Measurements from ENCODE around the gene PZP. TPM values are rescaled to one million over a fixed set of nuclear protein-coding genes. Genes with fewer than 3 reads are reported as not detected.
"Not testable (repeated sequence)": the region's sequence is repeated elsewhere in the genome, so short reads cannot be mapped to it uniquely, and the experiment has no call there.

Gene PZP
- total RNA-seq, 4 donors from 2014 or later = 0.15 TPM; not detected in 3

GRCh38 chr12:9252256-9252655 lies 44.1 kb upstream of the PZP start:
- no peak overlapping the region for H3K27ac ChIP-seq
- no peak for TF ChIP-seq EP300 (IDR thresholded peaks at IDR 0.05)
- TF ChIP-seq POLR2A (IDR thresholded peaks at IDR 0.05) = no peak
- no peak for TF ChIP-seq POLR2AphosphoS5 (IDR thresholded peaks at IDR 0.05)
- TF ChIP-seq CTCF (IDR thresholded peaks at IDR 0.05) = no peak
- DNase-seq (ENCODE audit: low spot score in 2 of 2) = no peak
- no peaks in the 10 kb centered on the region for H3K4me1 ChIP-seq
- H3K36me3 ChIP-seq = no peaks in the 10 kb centered on the region
- H3K4me3 ChIP-seq = no peak overlapping the region
- no peaks in the 10 kb centered on the region for H3K27me3 ChIP-seq
- H3K9me3 ChIP-seq = no peaks in the 10 kb centered on the region

DNA sequence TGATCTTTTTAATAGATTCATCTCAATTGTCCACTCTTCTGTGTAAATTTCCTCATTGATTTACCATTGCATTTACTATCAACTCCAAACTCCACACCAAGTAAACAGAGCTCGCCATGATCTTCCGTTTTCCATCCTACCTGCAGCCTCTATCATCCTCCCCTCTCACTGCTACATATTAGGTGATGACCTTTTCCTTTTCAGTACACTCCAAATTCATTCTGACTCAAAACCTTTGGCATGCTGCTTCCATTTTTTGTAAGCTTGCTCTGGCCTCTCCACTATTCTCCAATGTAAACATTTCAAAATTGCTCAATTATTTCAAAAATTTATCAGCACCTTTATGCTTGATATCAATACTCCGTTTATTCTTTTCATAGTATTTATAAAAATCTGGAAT lies 40.2 kb upstream of the PZP start:
- TF ChIP-seq POLR2A (IDR thresholded peaks at IDR 0.05) = no peak
- Histone ChIP-seq H3K9me3 (no peaks in the 10 kb centered on the region), H3K36me3 (no peaks in the 10 kb centered on the region), H3K27ac (no peak overlapping the region), H3K4me3 (no peak overlapping the region), H3K27me3 (no peaks in the 10 kb centered on the region), H3K4me1 (peaks cover 5% of the 10 kb centered on the region)
- DNase-seq (ENCODE audit: low spot score in 2 of 2) = no peak
- 82% methylated on average over 3 of the region's 3 CpGs for WGBS

DNA sequence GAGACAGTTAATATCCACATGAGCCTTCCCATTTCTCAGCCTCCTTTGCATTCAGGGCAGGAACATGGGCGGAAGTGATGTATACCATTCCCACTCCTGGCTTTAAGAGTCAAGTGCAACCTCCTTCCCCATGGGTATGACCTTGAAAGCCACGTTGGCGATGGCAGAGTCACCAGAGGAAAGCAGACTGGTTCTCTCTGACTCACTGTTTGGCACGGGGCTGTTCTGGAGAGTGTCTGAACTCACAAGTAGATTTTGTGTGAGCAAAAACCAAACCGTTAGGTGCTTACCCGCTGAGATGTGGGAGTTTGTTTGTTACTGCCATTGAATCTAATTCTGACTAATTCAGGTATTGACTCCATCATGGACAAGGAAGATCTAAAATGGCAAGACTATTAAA lies 36.7 kb upstream of the PZP start:
- no peaks in the 10 kb centered on the region for H3K36me3 ChIP-seq
- H3K4me3 ChIP-seq = no peak overlapping the region
- no peak for DNase-seq (ENCODE audit: low spot score in 2 of 2)
- no peaks in the 10 kb centered on the region for H3K27me3 ChIP-seq
- 29% methylated on average over 6 of the region's 6 CpGs for WGBS
- TF ChIP-seq POLR2A (IDR thresholded peaks at IDR 0.05) = no peak
- no peak for TF ChIP-seq CTCF (IDR thresholded peaks at IDR 0.05)
- TF ChIP-seq POLR2AphosphoS5 (IDR thresholded peaks at IDR 0.05) = no peak
- TF ChIP-seq EP300 (IDR thresholded peaks at IDR 0.05) = no peak
- peaks cover 5% of the 10 kb centered on the region for H3K4me1 ChIP-seq
- no peaks in the 10 kb centered on the region for H3K9me3 ChIP-seq
- H3K27ac ChIP-seq = peak overlapping the region; percentile 68

- Histone ChIP-seq H3K36me3 (no peaks in the 10 kb centered on the region), H3K9me3 (no peaks in the 10 kb centered on the region), H3K27ac (peak overlapping the region; percentile 9), H3K4me1 (peaks cover 5% of the 10 kb centered on the region), H3K27me3 (no peaks in the 10 kb centered on the region), H3K4me3 (no peak overlapping the region)
- no peak for DNase-seq (ENCODE audit: low spot score in 2 of 2)
- 76% methylated on average over 1 of the region's 1 CpG for WGBS
- TF ChIP-seq POLR2AphosphoS5 (IDR thresholded peaks at IDR 0.05) (no peak), CTCF (IDR thresholded peaks at IDR 0.05) (no peak), POLR2A (IDR thresholded peaks at IDR 0.05) (no peak), EP300 (IDR thresholded peaks at IDR 0.05) (no peak)
Measured at GRCh38 chr12:9243999-9244649, 35.9 kb upstream of the PZP start.

GRCh38 chr12:9241301-9241700 lies 33.1 kb upstream of the PZP start:
- no peak overlapping the region for H3K27ac ChIP-seq
- 82% methylated on average over 3 of the region's 3 CpGs for WGBS
- no peak for DNase-seq (ENCODE audit: low spot score in 2 of 2)
- H3K27me3 ChIP-seq = no peaks in the 10 kb centered on the region
- no peaks in the 10 kb centered on the region for H3K36me3 ChIP-seq
- no peaks in the 10 kb centered on the region for H3K9me3 ChIP-seq
- no peak overlapping the region for H3K4me3 ChIP-seq
- TF ChIP-seq POLR2AphosphoS5 (IDR thresholded peaks at IDR 0.05) (no peak), EP300 (IDR thresholded peaks at IDR 0.05) (no peak), CTCF (IDR thresholded peaks at IDR 0.05) (no peak), POLR2A (IDR thresholded peaks at IDR 0.05) (no peak)
- H3K4me1 ChIP-seq = peaks cover 5% of the 10 kb centered on the region

- Histone ChIP-seq H3K27ac (no peak overlapping the region), H3K4me3 (peak overlapping the region; percentile 48)
- 92% methylated on average over 5 of the region's 5 CpGs for WGBS
Measured at GRCh38 chr12:9240776-9241175, 32.6 kb upstream of the PZP start.

DNA sequence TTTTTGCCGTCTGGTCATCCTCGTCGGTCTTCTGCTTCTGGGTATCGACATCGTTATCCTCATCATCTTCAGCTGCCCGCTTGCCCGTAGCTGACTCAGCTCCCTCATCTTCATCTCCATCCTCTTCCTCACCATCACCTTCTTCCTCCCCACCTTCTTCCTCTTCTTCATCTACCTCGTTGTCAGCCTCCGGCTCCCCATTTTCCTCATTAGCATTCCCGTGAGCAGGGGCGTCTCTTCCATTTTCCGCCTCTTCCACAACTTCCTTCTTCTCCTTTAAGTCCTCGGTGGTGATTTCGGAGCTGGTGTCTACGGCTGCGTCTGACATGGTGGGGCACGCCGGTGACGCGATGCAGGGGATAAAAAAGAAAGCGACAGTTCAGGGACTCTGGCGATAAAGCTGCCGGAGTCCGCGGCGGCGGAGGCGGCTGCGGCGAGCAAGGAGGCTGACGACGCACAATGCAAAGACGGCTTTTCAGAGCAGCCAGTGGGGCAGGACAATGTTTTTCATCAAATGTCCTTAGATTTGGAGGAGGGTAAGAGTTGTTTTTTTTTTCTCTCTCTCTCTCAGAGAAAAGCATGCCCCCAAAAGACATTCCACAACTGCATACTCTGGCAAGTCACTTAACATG lies 31.9 kb upstream of the PZP start:
- Histone ChIP-seq H3K4me3 (peak overlapping the region; percentile 48), H3K27ac (peak overlapping the region; percentile 24)
- not testable (repeated sequence) for H3K27me3 ChIP-seq; H3K36me3 ChIP-seq; H3K4me1 ChIP-seq; H3K9me3 ChIP-seq; DNase-seq (ENCODE audit: low spot score in 2 of 2)
- 33% methylated on average over 33 of the region's 33 CpGs for WGBS

More at GRCh38 chr12:9240776-9241175, 32.6 kb upstream of the PZP start:
- no peak for DNase-seq (ENCODE audit: low spot score in 2 of 2)
- no peaks in the 10 kb centered on the region for H3K9me3 ChIP-seq
- no peaks in the 10 kb centered on the region for H3K36me3 ChIP-seq
- H3K27me3 ChIP-seq = no peaks in the 10 kb centered on the region
- TF ChIP-seq POLR2A (IDR thresholded peaks at IDR 0.05) = no peak
- TF ChIP-seq EP300 (IDR thresholded peaks at IDR 0.05) = no peak
- TF ChIP-seq POLR2AphosphoS5 (IDR thresholded peaks at IDR 0.05) = no peak
- TF ChIP-seq CTCF (IDR thresholded peaks at IDR 0.05) = no peak
- H3K4me1 ChIP-seq = peaks cover 5% of the 10 kb centered on the region
